Fibroblast of skin of scalp (primary cell): Measurements from ENCODE around the gene CALB2. TPM values are rescaled to one million over a fixed set of nuclear protein-coding genes. Genes with fewer than 3 reads are reported as not detected.
"Not testable (repeated sequence)": the region's sequence is repeated elsewhere in the genome, so short reads cannot be mapped to it uniquely, and the experiment has no call there.

Experiments used
- DNase-seq: peaks from one replicate; pipeline ENCODE4 v3.0.0-alpha.2; 2013
- polyA plus RNA-seq, 2 experiments: library from polyadenylated mRNA; unstranded; fragments of 120-200 nt; gene quantifications; one replicate each; pipeline ENCODE4 v1.2.1, GENCODE V29; 2013; ENCODE audit not compliant: insufficient read length in 2 of 2

Gene CALB2, protein sequence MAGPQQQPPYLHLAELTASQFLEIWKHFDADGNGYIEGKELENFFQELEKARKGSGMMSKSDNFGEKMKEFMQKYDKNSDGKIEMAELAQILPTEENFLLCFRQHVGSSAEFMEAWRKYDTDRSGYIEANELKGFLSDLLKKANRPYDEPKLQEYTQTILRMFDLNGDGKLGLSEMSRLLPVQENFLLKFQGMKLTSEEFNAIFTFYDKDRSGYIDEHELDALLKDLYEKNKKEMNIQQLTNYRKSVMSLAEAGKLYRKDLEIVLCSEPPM
- 0.20 TPM for polyA plus RNA-seq (2013, experiment 1 of 2; ENCODE audit: insufficient read length)
- 0.21 TPM for polyA plus RNA-seq (2013, experiment 2 of 2; ENCODE audit: insufficient read length)

GRCh38 chr16:71358464-71358998 is at the start of gene CALB2:
TSS of gene CALB2 (plus strand) at chr16:71358723. CDS start at chr16:71358793, 70 bp downstream.
- DNase-seq, result peak; percentile 57

DNA sequence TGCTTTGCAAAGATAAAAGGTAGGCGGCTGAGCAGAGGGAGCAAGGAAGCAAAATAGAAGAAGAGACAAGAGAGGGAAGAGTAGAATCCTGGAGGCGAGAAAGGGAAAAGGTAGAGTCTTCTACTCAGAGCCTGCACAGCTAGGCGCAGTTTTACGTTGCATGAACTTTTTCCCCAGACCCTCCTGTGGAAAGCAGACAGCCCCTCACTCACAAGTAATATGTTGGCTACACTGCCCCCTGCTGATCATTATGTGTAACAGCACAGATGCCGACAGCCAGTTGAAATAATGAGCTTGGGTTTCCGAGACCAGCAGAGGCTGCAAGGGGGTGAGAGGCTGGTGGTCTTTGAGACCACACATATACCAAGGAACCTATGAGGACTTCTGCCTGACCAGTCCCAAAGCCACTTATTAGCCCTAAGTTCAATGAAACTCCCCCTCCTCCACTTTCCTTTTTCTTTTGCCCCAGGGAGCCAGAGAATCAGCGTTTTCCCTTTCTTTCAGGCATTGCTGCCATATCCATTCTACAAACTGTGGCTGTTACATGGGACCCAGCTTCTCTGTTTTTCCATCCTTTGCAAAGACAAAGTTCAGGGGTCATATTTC is 46.9 kb upstream of the CALB2 start:
- DNase-seq, result peak; percentile 15

DNA sequence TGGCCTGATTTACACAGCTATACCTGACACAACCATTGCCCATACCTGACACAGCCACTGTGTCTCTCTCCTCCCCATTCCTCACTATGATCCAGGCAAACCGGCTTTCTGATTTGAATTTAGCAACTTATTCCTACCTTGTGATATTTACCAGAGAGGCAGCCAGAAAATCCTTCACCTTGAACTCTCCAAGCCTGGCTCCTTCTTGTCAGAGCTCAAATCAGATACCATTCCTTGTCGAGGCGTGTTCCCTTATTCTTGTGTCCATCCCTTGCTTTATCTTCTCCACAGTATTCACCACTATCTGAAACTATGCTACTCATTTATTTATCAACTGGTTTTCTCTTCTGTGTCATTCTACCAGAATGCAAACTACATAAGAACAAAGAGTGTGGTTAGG is 44.9 kb upstream of the CALB2 start:
- DNase-seq, result not testable (repeated sequence)

GRCh38 chr16:71315269-71315668 is 43.3 kb upstream of the CALB2 start:
- DNase-seq, result no peak

GRCh38 chr16:71319999-71320398 is 38.5 kb upstream of the CALB2 start:
- DNase-seq, result no peak

DNA sequence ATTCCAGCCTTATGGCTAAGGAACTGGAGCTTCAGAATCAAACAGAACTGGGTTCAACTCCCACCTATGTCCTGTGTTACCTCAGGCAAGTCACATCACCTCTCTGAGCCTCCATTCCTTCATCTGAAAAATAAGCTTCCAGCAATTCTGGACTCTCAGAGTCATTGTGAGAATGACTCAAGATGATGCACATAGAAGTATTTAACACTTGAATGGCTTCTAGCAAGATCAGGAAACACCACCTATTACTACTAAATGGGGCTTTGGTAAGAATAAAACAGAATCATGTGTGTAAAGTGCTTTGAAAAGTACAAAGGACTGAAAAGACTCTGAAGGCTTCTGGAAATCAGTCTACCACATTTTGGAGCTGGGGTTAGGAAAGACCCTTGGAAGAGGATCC is 30.8 kb upstream of the CALB2 start:
- DNase-seq, result no peak

DNA sequence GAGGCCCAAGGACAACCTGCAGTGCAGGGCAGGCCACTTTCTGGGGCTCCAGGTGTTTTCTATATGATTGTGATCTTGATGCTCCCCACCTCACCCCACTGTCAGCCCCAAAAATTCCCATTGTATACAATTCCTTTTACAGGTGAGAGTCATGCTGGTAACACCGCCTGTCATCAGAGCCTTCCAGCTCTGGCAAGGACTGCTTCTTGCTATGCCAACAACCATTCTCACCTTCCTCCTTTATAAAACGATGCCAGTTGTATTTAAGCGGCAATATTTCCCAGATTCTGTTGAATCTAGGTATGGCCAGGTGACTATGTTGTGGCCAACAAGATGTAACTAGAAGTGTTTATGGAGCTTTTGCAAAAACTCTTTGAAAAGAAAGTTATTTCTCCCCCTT is 30.4 kb upstream of the CALB2 start:
- DNase-seq, result no peak

DNA sequence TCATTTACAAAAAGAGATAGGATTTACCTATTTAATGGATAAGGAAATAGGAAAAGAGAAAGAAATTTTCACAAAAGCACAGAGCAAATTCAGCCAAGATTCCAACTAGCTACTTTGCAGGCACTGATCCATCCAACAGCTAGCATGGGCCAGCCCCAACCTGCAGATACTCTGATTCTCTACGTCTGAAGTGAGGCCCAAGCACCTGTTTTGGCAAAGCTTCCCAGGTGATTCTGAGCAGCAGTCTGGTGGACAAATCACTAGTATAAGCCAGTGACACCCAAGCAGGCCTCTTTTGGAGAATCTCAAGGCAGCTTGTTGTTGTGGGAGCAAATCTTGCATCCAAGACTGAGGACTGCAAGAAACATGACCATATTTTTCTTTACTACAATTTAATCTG is 20.9 kb upstream of the CALB2 start:
- no peak for DNase-seq

DNA sequence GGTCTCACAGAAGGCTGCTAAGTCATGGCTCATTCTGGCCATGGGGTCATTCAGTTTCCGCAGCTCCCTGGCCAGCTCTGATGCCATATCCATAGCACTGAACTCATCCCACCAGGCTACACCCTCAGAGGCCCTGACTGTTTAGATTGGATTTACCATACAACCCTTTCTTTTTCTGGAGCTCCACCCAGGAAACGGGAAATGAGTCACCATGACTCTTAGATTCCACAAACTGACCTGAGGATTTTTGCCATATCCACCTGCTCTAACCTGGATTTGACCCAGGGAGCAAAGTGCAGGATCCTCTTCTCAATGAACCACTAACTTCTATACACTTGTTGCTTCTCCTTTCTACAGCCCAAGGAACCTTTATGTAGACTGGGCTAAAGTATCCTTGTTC is 20.3 kb upstream of the CALB2 start:
- DNase-seq, result no peak

DNA sequence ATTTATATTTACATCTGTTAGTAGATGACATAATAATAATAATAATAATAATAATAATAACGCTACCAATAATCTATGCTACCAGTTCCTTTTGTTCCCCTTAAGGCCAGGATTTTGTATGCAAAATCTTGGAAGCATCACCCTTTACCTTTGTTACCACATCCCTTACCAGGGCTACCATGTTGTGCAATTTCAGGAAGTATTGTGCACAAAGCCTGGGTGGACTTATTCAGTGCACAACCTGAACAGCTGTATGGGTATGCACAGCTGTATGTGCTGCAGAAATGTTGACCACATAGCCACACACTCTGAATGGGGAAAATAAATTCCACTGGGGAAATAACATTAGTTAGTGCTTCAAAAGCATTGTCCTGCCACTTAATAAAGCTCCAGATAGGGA is 19.9 kb upstream of the CALB2 start:
- DNase-seq, result no peak

- DNase-seq, result no peak
These were observed 19.0 kb upstream of the CALB2 start for GRCh38 chr16:71339236-71340171.

GRCh38 chr16:71340406-71340805 is 18.1 kb upstream of the CALB2 start:
- DNase-seq, result no peak

GRCh38 chr16:71341881-71342280 is 16.6 kb upstream of the CALB2 start:
- no peak for DNase-seq

DNA sequence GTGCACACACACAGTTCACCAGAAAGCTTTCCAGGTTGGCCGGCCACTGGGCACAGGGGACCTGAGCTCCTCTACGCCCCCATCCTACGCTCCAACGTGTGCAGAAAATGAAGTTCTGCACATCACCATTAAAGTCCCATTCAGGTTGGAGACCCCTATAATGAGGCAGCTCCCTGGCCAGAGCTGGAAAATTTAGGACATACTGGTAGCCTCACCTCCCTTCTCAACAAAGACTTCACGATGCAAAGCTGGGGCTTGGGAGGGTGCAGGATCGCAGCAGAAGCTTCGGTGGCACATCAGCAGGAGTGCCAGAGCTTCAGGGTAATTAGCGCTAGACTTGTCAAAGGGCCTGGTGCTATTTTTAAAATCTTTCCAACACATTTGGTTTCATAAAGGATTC is 15.4 kb upstream of the CALB2 start:
- DNase-seq, result no peak

DNA sequence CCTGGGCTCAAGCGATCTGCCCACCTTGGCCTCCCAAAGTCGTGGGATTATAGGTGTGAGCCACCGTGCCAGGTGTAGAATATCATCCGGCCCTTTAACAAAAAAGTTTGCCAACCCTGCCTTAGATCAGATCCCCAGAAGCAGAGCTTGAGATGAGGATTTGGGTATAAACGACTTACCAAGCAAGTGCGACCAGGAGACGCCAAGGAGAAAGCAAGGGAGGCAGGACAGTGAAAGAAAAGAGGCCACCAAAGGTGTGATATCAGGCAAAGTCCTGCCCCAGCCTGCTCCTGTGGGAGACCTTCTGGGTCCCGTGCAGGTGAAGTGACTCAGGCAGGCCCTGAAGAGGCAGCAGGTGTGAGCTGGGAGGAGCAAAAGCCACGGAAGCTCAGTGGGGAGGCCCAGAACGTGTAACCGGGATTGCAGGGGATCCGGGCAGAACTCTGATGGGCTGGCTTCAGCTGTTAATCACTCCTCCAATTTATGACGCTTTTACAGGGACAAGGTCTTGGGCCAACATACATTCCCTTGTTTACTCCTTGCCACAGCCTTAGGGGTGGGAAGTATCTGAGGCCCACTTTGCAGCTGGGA is 14.1 kb upstream of the CALB2 start:
- no peak for DNase-seq

DNA sequence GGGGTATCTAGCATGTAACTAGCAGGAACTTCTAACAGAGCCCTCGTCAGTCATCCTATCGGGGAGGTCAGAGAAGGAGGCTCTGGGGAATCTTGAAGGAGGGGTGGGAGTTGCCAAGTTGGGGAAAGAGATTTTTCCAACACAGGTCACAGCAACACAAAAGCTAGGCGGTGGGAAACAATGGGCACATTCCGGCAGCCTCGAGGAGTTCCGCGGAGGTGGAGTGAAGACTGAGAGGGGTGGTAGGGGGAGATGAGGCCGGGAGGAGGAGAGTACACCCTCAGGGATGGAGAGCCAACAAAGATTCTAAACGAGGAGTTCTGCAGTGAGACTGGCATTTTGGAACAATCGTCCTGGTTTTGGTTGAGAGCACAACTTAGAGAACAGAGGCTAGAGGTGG is 13.5 kb upstream of the CALB2 start:
- DNase-seq, result no peak

DNA sequence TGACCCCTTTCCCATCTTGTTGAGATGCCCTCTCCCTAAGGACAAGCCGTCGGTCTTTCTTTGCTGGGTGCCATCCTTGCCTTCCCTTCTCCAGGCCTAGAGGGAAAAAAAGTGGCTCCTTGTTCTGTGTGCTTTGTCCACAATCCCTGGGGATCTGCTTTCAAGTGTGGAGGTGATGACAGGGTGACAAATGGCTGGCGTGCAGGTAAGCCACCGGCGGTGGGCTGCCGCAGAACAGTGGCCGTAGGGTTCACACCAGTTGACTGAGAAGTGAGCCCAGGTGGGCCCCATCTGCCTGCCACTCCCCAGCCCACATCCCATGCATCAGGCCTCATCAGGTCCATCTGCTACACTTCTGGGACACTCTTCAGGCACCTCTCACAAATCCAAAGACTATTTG is 11.4 kb upstream of the CALB2 start:
- no peak for DNase-seq

GRCh38 chr16:71348262-71349085 is 10.0 kb upstream of the CALB2 start:
- DNase-seq, result no peak

DNA sequence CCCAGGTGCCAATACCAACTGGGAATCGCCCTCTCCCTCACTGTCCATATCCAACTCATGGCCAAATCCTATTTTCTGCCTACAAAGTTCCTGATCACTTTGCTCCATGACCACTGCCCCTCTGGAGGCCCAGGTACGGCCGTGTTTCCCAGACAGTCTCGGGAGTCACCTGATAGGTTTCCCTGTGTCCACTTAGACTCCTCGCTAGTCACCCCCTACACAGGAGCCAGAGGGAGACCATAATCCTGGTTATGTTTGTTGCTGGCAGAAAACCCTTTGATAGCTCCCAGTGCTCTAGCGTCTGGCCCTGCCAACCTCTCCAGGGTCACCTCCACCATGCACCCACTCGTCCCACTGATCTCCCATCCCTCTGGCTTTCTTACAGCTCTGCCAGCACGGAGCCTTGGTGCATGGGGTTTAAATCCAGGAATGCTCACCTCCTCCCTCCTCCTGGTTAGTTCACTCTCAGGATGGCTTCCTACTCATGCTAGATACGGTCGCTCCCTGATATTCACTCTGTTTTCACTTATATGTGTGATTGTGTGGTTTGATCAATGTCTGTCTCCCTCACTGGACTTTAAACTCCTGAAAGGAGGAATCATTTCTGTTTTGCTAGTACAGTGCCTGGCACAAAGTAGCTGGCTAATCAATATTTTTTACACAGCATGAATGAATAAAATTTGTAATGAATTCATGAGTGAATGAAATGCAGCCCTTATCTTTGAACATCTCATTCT is 7.5 kb upstream of the CALB2 start:
- DNase-seq, result no peak

DNA sequence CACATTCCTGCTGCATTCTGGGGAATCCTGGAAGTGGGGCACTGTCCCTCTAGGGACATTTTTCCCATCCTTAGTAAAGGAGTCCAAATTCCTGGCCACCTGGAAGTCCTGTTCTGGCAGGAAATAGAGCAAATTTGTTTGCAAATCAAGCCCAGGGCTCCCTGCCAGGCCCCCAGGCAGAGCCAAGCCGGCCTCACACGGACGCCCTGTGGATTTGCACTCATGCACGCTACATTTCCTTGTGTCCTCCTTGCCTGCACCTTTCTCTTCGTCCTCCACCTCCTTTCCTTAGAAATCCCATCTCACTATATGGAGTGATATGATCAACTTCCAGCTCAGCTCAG is 7.0 kb upstream of the CALB2 start:
- no peak for DNase-seq

GRCh38 chr16:71352466-71352865 is 6.1 kb upstream of the CALB2 start:
- no peak for DNase-seq
